ENCODE data around the gene TPR. TPM values are rescaled to one million over a fixed set of nuclear protein-coding genes. Genes with fewer than 3 reads are reported as not detected.
"Not testable (repeated sequence)": the region's sequence is repeated elsewhere in the genome, so short reads cannot be mapped to it uniquely, and the experiment has no call there.

Gene TPR
- total RNA-seq, 4 donors from 2014 or later = 47.3 to 81.3 (median 49.6) TPM

DNA sequence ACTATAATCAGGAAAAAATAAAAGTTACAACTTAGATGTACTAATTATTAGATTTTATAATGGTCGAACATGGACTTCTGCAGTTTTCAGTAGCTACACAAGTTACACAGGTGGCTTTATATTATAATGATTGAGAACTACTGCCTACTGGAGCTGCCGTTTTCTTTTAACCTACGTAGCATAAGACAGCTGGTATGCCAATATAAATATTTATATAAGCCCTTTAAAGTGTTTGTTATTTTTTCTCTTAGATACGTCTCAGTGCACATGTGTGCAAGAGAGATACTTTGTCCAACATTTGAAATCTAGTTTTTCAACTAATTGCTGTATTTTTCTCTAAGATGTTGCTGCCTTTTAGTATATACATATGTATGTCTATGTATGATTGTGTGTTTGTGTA lies 43.5 kb upstream of the TPR start:
- WGBS, 2 donors = 68 to 82% methylated on average over 4 of the region's 4 CpGs
- no peaks in the 10 kb centered on the region for H3K9me3 ChIP-seq

DNA sequence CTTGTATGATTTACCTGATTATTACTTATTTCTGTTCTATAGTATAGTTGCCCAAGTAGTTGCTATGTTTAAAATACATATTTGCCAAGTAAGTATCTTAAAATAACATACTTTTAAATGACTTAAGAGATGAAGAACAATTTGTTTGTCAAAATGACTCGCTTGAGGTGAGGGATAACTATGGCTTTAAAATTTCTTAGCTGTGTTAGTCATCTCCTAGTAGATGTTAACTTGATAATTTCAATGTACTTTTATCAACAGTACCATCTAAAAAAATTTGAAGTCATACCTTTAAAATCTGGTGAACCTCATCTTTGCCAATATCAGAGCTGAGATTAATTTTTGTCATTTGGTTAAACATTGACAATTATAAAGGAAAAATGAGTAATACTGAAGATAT lies 38.3 kb upstream of the TPR start:
- H3K27me3 ChIP-seq = no peaks in the 10 kb centered on the region
- no peak for TF ChIP-seq POLR2A (IDR thresholded peaks at IDR 0.05)
- TF ChIP-seq, protein P1, sequence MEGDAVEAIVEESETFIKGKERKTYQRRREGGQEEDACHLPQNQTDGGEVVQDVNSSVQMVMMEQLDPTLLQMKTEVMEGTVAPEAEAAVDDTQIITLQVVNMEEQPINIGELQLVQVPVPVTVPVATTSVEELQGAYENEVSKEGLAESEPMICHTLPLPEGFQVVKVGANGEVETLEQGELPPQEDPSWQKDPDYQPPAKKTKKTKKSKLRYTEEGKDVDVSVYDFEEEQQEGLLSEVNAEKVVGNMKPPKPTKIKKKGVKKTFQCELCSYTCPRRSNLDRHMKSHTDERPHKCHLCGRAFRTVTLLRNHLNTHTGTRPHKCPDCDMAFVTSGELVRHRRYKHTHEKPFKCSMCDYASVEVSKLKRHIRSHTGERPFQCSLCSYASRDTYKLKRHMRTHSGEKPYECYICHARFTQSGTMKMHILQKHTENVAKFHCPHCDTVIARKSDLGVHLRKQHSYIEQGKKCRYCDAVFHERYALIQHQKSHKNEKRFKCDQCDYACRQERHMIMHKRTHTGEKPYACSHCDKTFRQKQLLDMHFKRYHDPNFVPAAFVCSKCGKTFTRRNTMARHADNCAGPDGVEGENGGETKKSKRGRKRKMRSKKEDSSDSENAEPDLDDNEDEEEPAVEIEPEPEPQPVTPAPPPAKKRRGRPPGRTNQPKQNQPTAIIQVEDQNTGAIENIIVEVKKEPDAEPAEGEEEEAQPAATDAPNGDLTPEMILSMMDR (IDR thresholded peaks at IDR 0.05) = no peak
- H3K4me1 ChIP-seq = no peaks in the 10 kb centered on the region
- H3K36me3 ChIP-seq = peaks cover 0 to 88% (median 4%) of the 10 kb centered on the region in 3 donors
- 77 to 95% methylated on average over 1 of the region's 1 CpG for WGBS, 2 donors
- intact Hi-C loops (cut with DNase I) = no loop called here
- DNase-seq = no peak
- H3K9me3 ChIP-seq = no peaks in the 10 kb centered on the region
- H3K27ac ChIP-seq = no peak overlapping the region
- no peak overlapping the region for H3K4me3 ChIP-seq

More for the DNA sequence above, 43.5 kb upstream of the TPR start:
- intact Hi-C loops (cut with DNase I) = no loop called here
- H3K4me1 ChIP-seq = no peaks in the 10 kb centered on the region
- TF ChIP-seq POLR2A (IDR thresholded peaks at IDR 0.05) = no peak
- TF ChIP-seq, protein P1 (IDR thresholded peaks at IDR 0.05) = no peak
- no peaks in the 10 kb centered on the region for H3K27me3 ChIP-seq
- peaks cover 0 to 64% (median 9%) of the 10 kb centered on the region in 3 donors for H3K36me3 ChIP-seq
- no peak for DNase-seq
- no peak overlapping the region for H3K27ac ChIP-seq
- no peak overlapping the region for H3K4me3 ChIP-seq

DNA sequence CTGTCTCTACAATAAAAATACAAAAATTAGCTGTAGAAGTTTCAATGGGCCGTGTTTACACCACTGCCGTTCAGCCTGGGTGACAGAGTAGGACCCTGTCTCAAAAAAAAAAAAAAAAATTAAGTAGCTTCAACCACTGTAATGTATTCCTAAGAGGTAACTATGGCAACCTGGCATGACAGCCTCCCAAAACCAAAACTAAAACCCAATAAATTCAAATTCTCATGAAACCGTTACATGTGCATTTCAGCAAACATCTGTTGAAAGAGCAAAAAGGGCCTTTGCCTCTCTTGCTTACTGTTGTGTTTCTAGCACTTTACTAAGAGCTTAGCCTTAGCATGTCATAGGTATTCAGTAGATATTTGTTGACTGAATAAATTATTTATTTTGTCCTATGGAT lies 34.0 kb upstream of the TPR start:
- H3K36me3 ChIP-seq = peaks cover 0 to 87% (median 4%) of the 10 kb centered on the region in 3 donors
- no peaks in the 10 kb centered on the region for H3K4me1 ChIP-seq
- no peak overlapping the region for H3K27ac ChIP-seq
- H3K27me3 ChIP-seq = no peaks in the 10 kb centered on the region
- TF ChIP-seq POLR2A (IDR thresholded peaks at IDR 0.05) = no peak
- TF ChIP-seq, protein P1 (IDR thresholded peaks at IDR 0.05) = no peak
- no peaks in the 10 kb centered on the region for H3K9me3 ChIP-seq
- intact Hi-C loops (cut with DNase I) = no loop called here
- WGBS, 2 donors = 73 to 94% methylated on average over 3 of the region's 3 CpGs
- no peak overlapping the region for H3K4me3 ChIP-seq
- no peak for DNase-seq

DNA sequence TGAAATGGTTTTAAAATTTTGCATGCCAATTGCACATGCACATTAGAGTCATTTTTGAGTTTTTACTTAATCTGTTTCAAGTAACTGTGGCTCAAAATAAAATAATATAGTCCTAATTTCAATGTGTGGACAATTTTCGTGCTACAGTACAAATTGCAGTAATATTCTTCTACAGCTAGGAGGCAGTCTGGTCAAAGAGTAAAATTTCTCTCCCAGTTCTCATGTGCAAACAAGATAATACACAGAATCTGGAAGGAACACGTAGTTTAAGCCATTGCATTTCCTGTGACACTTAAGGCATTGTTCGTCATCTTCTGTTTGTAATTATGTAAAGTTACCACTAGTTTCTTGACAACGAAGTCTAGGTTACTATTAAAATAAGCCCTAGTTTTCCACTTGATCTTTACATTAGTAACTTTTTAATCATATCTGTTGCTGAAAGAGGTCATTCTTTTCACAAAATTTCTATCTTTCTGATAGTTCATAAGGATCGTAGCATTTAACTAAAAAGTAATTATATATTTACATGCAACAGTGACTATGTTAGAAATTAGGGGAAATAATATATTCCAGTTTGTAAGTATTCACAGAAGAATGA lies 29.5 kb upstream of the TPR start:
- Histone ChIP-seq H3K4me1 (no peaks in the 10 kb centered on the region), H3K27me3 (no peaks in the 10 kb centered on the region), H3K9me3 (no peaks in the 10 kb centered on the region), H3K27ac (no peak overlapping the region), H3K36me3 (peaks cover 0 to 82% (median 4%) of the 10 kb centered on the region in 3 donors), H3K4me3 (no peak overlapping the region)
- WGBS, 2 donors = 41 to 43% methylated on average over 5 of the region's 5 CpGs
- intact Hi-C loops (cut with DNase I) = no loop called here
- TF ChIP-seq, protein P1 (IDR thresholded peaks at IDR 0.05) = peak; percentile 25 to 78 (median 60)
- no peak for TF ChIP-seq POLR2A (IDR thresholded peaks at IDR 0.05)
- no peak for DNase-seq

DNA sequence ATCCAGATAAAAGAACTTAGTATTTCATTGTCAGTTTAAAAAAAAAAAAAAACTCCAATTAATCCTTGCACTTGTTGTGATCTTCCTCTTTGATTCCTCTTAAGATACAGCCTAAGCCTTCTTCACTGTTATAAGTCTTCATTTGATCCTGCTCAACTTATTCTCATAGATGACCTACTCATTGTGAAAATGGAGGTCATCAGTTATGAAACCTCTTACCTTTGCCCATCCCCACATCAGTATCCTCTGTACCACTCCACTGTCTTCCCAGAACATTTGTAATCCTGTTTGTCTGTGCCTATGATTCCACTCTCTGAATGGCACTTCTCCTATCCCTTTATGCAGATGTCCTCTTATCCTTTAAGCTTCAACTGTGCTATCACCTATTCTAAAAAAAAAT lies 28.6 kb upstream of the TPR start:
- Histone ChIP-seq H3K27ac (no peak overlapping the region), H3K27me3 (no peaks in the 10 kb centered on the region), H3K9me3 (no peaks in the 10 kb centered on the region), H3K4me3 (no peak overlapping the region), H3K36me3 (peaks cover 0 to 82% (median 8%) of the 10 kb centered on the region in 3 donors), H3K4me1 (no peaks in the 10 kb centered on the region)
- DNase-seq = no peak
- intact Hi-C loops (cut with DNase I) = no loop called here
- TF ChIP-seq, protein P1 (IDR thresholded peaks at IDR 0.05) = no peak
- no peak for TF ChIP-seq POLR2A (IDR thresholded peaks at IDR 0.05)

DNA sequence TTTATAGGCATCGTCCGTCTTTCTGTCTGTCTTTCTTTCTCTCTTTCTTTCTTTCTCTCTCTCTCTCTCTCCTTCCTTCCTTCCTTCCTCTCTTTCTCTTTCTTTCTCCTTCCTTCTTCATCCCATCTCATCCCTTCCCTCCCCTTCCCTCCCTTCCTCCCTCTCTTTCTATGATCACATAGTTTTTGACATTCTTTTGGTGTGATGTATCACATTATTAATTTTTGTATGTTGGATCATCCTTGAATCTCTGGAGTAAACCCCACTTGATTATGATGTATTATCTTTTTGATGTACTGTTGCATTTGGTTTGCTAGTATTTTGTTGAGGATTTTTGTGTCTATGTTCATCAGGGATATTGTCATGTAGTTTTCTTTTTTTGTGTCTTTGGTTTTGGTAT lies 26.4 kb upstream of the TPR start:
- H3K4me1 ChIP-seq; H3K4me3 ChIP-seq; intact Hi-C loops (cut with DNase I); H3K27me3 ChIP-seq; DNase-seq; H3K27ac ChIP-seq; H3K9me3 ChIP-seq: not testable (repeated sequence)
- peaks cover 0 to 83% (median 8%) of the 10 kb centered on the region in 3 donors for H3K36me3 ChIP-seq
- WGBS, 2 donors = 86 to 87% methylated on average over 2 of the region's 2 CpGs

DNA sequence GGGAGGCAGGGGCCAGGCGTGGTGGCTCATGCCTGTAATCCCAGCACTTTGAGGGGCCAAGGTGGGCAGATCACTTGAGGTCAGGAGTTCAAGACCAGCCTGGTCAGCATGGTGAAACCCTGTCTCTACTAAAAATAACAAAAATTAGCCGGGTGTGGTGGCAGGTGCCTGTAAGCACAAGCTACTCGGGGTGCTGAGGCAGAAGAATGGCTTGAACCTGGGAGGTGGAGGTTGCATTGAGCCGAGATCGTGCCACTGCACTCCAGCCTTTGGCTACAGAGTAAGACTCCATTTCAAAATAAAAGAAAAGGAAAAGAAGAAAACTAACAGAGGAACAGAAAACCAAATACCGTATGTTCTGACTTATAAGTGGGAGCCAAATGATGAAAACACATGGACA lies 17.7 kb upstream of the TPR start:
- DNase-seq; H3K27me3 ChIP-seq; intact Hi-C loops (cut with DNase I); H3K4me3 ChIP-seq; H3K9me3 ChIP-seq; H3K27ac ChIP-seq; H3K4me1 ChIP-seq: not testable (repeated sequence)
- WGBS, 2 donors = 89 to 91% methylated on average over 6 of the region's 6 CpGs
- H3K36me3 ChIP-seq = peaks cover 7 to 99% (median 8%) of the 10 kb centered on the region in 3 donors
